DND-41 (cell line): ENCODE results near the gene CD4.

Experiments used
- CTCF ChIP-seq: IDR thresholded peaks from 2 replicates; pipeline ENCODE4 v1.5.1; 2012; ENCODE audit warnings: borderline replicate concordance, low read length, moderate library complexity, mild to moderate bottlenecking; ENCODE audit not compliant: poor library complexity, severe bottlenecking; ENCODE audit errors: extremely low read depth
- EZH2 ChIP-seq: IDR thresholded peaks from 3 replicates; pipeline ENCODE4 v1.6.1; 2012; ENCODE audit warnings: borderline replicate concordance, low read depth, mild to moderate bottlenecking, moderate library complexity, low read length, inconsistent platforms; ENCODE audit not compliant: severe bottlenecking

GRCh38 chr12:6770600-6770999 is 18.7 kb upstream of the CD4 start:
- TF ChIP-seq EZH2 (no peak), CTCF (no peak)
